GM19035 (cell line): ENCODE data around the gene LOXHD1.

Source experiments
- ATAC-seq: cut with Tn5 transposase; IDR thresholded peaks from one replicate; pipeline ENCODE4 v1.9.1; 2021; ENCODE audit not compliant: unreplicated experiment

LOXHD1 gene

DNA sequence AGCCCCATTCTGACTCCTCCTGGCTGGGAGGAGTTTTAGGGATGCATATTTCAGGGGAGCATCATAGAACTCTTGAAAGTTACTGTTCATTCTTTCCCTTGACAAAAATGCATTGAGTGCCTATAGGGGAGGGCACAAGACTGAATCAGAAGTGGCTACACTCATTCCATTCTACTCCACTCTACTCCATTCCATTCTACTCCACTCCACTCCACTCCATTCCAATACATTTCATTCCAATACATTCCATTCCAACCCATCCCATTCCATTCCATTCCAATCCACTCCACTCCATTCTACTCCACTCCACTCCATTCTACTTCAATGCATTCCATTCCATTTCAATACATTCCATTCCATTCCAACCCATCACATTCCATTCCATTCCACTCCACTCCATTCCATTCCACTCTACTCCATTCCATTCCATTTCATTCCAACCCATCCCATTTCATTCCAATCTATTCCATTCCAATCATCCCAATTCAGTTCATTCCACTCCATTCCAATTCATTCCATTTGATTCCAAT lies 110.8 kb downstream of the LOXHD1 start:
- no peak for ATAC-seq

DNA sequence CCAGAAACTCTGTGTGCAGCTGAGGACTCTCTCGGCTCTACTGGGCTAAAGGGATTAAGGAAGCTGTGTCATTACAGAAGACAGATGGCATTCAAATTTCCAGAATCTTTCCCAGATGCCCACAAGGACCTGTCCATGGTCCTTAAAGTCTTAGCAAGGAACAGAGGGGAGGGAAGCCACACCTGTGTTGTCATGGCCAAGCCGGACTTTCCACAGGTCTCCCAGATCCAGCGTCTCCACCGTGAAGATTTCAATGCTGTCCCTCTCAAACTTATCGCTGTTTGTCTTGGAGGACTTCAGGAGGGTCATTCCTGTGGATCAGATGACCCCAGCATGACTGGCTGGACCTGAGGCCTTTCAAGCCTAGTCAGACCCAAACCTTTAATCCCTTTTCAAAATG lies 114.5 kb downstream of the LOXHD1 start:
- ATAC-seq: no peak

DNA sequence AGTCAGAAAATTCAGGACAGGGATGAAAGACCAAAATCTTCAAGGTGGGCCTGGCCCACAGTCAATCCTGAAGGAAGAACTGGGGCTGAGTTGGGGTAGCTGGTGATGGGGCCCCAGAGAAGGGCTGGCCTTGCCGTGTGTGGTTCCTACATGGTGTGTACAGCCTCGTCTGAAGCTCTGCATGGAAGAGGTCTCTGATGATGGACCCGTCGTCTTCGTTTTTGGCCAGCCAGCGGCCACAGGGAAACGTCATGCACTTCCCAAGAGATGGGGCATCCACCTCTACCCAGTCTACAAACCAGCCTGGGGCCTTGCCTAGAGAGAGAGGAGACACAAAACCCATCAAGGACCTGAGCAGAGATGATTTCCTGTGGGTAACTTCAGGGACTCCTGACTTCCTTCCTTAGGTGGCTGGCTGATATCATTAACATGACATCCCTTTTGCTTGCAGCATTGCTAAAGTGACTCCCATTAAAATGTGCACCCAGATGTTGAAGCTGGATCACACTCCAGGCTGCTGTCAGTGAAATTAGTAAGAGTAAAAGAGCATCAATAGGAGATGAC lies 115.3 kb downstream of the LOXHD1 start:
- ATAC-seq: no peak

DNA sequence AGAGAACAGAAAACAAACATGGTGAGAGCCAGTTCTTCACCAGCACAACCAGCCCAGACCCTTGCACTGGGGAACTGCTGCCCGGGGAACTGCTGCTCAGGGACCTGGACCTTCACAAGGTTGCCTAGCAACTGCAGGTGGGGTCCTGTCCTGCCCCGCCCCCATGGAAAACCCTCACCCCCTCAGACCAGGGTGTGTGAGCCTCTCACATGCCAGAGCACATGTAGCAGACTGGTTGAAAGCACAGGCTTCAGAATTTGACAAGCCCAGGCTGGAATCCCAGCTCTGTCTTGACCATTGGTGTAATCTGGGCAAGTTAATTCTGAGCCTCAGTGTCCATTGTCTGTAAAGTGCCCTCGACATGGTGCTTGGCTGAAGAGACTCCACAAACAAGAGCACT lies 118.6 kb downstream of the LOXHD1 start:
- ATAC-seq: no peak

DNA sequence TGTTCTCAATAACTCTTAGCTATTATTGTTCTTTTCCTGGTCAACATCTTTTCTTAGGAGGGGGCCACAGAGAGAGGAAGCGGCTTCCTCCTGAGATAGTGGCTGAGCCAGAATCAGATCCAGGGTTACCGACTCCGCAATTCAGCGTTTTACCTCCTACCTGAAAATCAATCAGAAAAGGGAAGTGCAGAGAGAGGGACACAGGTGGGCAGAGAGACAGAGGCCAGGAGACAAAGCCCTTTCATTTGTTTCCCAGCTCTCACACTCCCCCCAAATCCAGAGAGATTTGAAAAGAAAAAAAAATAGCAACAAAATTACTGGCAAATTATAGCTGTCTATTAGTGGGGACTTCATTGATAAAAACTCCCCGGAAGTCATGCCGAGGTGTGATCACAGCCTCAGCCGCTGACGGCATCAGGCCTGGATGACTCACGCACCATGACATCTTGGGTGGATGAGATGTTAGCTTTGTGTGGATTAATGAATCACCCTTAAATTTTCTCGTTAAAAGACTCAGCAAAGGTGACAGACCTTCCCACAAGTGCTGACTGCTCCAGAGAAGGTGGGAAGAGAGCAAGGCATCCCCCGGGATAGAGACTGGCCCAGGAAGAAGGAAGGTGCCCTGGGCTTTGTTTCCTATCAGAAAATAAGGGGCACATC lies 120.7 kb downstream of the LOXHD1 start:
- no peak for ATAC-seq

DNA sequence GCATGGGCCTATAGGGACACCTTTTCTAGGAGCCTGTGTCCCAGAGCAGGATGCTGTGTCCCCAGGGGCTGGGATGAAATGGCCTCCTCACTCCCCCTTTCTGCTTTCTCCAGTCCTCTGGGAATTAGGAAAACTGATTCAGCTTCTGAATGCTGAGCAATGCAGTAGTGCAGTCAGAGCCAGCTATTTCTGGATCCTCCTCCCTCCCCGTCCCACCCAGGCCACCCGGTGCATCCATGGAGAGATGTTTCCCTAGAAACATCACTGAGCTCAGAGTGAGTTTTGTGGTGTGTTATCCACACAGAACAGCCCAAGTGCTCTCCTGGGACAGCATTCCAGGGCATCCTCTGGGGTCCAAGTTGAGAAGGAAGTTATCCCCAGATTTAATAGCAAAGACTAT lies 125.5 kb downstream of the LOXHD1 start:
- ATAC-seq: no peak

DNA sequence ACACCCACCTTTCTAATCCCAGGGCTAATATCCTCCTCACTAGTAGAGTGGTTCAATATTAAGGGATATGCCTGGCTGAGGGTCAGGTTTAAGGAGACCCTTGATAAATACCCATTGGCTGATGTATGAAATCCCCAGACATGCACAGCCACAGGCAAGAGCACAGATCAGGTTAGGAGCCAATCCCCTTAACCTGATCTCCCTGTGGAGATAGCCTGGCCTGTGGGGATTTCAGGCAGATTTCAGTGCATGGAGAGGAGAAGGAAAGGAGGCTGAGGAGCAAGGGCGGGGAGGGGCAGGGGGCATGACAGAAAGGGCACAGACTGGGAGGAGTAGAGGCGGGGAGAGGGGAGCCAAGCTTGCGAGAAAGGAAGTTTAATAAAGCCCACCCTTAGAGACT lies 129.0 kb downstream of the LOXHD1 start:
- no peak for ATAC-seq

DNA sequence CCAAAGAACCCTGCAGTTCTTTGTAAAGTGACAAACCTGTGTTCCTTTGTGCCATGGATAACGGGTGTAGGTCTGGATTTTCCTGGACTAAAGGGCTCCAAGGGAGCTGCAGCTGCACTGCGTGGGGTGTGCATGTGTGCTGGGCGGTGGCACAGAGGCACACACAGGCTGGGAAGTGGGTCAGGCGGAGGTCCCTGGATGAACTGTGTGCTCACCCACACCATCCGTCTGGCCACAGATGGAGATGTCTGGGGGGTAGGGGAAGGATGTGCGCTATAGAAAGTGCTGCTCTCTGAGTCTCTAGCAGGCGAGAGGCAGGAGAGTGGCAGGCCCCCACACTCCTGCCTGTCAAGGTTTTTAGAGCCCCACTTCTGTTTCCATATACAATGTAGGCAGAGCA lies 137.2 kb downstream of the LOXHD1 start:
- no peak for ATAC-seq

DNA sequence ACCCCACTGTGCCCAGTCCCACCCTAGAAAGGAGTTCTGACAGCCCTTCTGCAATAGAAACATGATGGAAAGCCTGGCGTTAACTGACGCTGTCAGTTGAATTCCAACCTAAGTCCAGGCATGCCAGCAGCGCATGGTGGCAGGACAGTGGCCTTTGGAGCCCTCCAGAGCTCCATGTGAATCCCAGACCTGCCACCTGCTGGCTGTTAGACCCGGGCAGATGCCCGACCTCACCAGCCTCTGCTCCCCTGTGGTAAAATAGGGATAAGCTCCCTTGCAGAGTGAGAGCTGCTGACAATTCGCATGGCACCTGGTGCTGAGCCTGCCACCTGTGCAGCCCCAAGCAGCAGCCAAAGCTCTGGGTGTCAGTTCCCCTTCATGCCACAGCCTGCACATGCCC lies 138.6 kb downstream of the LOXHD1 start:
- ATAC-seq: no peak

DNA sequence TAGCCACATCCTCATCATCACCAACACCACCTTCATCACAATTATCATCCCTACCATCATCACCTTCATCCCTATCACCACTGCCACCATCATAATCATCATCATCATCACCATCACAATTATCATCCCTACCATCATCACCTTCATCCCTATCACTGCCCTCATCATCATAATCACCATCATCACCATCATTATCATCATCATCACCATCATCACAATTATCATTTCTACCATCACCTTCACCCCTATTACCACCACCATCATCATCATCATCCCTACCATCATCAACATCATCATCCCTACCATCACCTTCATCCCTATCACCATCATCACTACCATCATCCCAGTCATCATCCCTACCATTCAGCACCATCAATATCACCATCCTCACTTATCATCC lies 140.5 kb downstream of the LOXHD1 start:
- ATAC-seq: no peak

DNA sequence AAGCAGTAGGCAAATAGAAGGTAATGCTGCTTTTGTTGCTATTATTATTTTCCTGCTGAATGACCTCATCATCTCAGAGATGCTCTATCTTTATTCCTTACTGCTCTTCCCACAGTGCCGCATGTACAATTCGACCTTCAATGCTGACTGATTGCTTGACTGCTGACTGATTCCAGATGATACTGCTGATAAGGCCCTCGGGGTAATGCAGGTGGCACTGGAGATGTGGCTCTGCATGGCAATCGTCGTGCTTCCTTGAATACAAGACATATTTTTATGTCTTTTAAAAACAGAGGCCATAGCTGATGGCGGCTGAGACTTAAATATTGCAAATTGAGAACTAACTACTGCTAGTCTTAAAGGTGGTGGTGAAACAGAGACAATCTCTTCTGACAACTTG lies 146.6 kb downstream of the LOXHD1 start:
- ATAC-seq: no peak

DNA sequence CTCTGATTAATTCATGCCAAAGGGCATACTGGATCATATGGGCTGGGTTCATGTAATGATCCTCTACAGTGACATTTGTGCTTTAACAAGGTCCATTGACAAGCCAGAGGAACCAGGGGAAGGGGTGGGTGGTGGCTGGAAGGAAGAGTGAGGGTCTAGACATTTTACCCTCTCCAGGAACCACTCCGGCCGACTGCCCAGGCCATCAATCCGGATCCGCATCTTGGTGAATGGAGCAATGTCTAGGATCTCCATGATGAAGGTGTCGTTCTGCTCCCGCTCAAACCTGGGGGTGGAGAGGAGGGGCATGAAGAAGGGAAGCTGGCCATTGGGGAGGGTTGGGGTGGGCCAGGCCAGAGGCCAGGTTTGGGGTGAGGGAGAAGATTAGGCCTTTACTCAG lies 147.5 kb downstream of the LOXHD1 start:
- ATAC-seq: no peak

DNA sequence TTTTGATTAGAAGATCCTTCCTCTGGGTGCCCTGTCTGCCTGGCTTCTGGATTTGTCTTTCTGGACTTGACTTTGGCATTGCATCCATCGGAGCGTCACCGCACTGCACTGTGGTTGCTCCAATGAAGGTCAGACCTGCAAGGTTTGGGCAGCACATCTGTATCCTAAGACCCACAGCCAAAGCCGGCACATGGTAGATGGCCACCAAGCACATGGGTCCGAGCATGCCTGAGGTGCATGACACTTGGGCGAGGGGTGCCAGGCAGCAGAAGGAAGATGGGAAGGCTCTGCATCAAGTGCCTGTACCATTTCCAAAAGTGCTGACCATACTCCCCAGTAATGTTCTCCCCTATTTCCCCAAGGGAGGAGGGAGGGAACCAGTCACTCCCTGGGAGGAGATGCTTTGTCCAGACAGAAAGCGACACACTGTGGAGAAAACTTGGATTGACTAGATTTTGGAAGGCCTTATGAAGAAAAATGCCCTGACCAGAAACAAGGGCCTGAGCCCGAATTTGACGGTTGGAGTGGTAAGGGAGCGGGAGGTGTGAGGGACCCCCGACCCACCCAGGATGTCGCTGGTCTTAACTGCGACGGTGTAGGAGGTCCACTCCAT lies 149.9 kb downstream of the LOXHD1 start:
- no peak for ATAC-seq

DNA sequence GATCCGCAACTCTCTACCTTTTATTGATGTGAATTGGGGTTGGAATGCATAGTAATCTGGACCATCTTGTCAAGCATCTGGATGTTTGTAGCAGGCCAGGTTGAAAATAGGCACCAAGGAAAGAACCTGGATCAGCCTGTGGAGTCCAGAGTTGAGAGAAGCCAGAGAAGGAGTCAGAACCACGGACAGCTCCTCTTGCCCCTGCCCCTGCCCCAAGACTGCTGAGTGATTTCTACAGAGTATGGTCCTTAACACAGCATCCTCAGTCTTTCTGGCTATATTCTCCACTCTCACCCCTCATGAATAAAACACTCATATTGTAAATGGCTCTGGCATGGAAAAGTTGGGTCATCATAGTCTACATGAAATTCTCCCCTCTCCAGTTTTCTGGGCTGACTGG lies 154.6 kb downstream of the LOXHD1 start:
- ATAC-seq: no peak

DNA sequence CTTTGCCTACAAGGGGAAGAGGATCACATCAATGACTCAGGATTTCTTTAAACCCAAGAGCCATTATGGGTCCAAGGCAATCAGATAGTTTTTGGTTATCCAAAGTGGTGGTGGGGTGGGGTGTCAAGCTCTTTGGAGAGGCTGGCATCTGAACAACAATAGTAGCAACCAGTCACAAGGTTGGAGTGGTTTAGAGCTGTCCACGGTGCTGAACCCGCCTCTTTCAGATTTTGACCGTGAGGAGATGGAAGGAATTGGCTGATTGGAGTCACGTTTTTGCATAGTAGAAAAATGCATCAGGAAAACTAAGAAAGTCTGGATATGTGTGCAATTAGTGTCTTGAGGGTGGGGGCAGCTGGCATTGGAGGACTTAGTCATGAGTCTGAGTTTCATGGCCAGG lies 159.9 kb downstream of the LOXHD1 start:
- no peak for ATAC-seq

DNA sequence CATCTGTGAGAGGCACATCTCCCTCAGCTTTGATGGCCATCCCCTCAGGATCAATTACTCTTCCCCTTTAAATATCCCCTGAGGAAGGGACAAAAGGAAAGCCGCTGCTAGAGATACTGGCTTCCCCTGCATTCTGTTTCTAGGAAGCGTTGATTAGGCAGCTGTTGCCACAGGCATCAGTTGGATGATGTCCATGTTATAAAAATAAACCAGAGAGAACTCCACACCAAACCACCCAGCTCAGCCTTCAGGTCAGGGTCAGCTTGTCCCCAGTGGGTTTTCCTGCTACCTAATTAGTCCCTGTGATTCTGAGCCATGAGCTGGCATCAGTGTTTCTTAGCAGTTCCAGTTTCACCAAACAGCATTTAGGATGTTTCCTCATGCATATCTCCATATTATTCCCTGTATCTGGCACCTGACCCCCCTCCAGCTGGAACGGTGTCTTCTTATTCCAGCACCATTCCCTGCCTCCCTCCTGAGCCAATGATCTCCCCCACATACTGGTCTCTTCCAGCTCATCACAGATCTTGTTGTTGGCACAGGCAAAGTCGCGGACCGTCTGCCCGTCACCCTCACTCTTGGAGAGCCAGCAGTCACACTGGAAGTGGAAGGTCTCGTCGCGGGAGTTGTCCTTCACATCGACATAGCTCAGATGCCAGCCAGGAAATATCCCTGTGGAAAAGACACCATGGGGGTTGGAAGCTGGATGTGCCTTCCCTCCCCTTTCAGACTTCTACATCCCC lies 168.4 kb downstream of the LOXHD1 start:
- ATAC-seq: no peak

DNA sequence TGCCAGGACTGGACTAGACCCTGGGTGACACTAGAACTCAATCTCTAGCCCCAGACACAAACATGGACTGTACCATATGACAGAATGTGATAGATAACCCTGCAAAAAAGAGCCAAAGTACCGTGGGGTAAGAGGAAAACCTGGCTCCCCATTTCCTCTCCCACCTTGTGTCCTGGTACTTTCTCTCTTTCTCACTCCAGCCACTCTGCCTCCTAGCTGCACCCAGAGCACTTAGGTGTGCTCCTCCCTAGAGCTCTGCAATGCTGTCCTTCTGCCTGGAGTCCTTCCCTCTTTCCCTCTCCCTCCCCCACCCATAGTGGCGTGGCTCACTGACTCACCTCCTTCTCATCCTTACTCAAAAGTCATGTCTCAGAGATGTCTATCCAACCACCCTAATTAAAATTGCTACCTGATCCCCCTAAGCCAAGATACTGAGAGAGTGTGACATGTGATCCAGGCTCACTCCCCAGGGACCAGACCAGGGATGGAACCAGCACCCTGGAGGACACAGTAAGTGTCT lies 171.3 kb downstream of the LOXHD1 start:
- no peak for ATAC-seq

DNA sequence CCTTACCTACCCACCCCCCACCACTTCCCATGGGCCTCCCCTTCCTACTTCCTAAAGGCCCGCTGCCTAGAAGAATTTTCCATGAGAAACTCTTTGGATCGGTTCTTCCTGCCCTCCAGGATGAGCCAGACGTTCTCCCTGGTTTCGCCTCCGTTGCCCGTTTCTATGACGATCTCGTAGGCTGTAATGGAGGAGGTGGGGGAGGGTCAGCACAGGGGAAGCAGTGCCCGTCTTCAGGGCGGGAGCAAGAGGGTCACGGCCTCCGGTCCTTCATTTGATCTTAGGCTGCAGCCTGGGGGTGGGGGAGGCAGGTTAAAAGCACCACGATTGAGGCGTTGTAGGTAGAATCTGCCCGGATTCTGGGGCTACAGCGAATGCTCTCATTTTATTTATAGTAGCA lies 172.0 kb downstream of the LOXHD1 start:
- ATAC-seq: no peak

DNA sequence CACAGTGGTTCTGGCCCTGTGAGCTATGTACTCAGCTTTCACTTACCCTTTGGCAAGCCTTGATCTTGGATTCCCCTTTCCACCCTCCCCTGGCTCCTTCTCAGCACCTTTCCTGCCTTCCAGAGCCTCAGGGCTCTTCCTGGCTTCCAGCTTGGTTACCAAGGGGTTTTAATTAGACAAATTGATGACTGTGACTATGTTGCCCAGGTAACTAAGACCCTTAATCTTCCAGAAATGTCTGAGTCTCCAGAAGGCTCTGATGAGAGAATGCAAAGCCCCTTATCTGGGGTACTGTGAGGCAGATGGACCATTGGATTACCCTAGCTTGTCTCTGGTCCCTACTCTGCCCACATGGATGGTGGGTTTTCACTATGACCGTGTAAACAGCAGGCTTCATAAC lies 174.2 kb downstream of the LOXHD1 start:
- ATAC-seq: no peak

DNA sequence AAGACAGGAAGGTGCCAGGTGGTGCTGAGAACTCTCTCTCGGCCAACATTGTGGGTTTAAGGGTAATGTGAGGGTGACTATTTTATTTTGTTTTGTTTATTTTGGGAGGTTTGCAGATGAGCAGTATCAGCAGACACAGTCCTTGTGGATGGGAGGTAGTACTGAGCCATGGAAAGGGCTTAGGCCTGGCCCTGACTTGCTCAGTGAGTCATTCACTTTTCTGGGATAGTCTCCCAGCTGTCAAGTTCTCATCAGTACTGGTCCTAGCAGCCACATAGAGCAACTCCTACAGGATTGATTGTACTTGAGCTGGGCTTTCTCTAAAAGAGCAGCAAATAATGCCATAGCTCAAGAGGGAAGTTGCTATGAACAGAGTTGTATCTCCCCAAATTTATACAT lies 175.2 kb downstream of the LOXHD1 start:
- no peak for ATAC-seq

DNA sequence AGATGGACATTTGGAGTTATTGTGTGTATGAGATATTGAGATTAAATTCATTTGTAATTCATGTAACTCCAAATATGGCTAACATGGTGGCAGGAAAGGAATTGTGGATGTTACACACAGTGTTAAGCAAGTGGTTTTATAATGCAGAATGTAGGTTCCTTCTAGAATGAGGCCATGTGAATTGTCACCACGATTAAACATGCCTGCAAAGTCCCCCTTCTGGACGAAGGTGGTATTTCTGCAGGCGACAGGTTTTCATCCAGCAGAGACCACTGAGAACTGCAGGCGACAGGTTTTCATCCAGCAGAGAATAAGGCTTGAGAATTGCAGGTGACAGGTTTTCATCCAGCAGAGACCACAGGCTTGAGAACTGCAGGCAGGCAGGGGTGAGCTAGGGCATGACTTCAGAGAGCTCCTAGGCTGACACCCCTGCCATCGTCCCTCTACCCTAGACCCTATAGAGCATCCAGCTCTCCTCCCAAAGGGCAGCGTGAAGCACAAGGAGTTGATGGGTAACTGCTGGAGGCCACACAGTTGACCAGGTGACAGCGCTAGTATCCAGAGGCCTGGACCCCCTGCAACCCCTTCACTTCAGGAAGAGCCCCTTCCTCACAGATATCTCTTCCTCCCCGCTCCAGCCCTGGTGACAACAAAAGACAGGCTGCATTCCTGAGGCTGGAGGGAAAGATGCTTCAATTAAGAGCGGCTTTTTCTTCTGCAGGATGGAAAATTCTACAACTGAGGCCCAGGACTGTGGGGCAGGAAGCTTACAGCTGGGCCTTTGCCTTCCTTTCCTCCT lies 175.8 kb downstream of the LOXHD1 start:
- no peak for ATAC-seq
